K562 (cell line): ENCODE results near the gene XPOT. TPM values are rescaled to one million over a fixed set of nuclear protein-coding genes. Genes with fewer than 3 reads are reported as not detected.

ENCODE experiments used
- ATAC-seq: fragments of 200-7000 bp; cut with Tn5 transposase; 3 replicates; pipeline ENCODE4 v1.9.1; 2020; ENCODE audit warnings: moderate library complexity
- BruUV-seq: library from RNA; stranded (reverse); fragments of 400-500 nt; replicated peaks from 2 replicates; lab custom pipeline; 2021; lab: Mats Ljungman, UMichigan
- CTCF ChIA-PET: fragments of 300-600 bp; formaldehyde crosslinking; extraction: SDS; loops from one replicate; lab custom pipeline; 2021; ENCODE audit warnings: low intra/inter-chr PET ratio; lab: Yijun Ruan, JAX
- POLR2A ChIA-PET: fragments of 300-600, 350-650 bp; sonication (Branson Sonifier 250); formaldehyde crosslinking; extraction: SDS; loops from one replicate; lab custom pipeline; 2021; ENCODE audit warnings: antibody characterized with exemption, inconsistent platforms; lab: Yijun Ruan, JAX
- DNase-seq, 4 experiments: peaks; one replicate each; pipeline versions ENCODE4 v3.0.0 to v3.0.0-alpha.2; 2011 to 2018; ENCODE audit warnings: low spot score in 3 of 4, mixed read lengths in 3 of 4; ENCODE audit errors: extremely low read depth in 1 of 4
- FAIRE-seq: peaks from 2 replicates; lab custom pipeline; 2011; peaks lifted over from hg19 to GRCh38; lab: Jason Lieb, UNC
- H2AFZ ChIP-seq: 2 replicates; pipeline ENCODE4 v1.6.0; 2011; ENCODE audit warnings: low read depth, low read length, control low read depth, inconsistent platforms
- H3K27ac ChIP-seq: fragments of 200-600 bp; 3 replicates; pipeline ENCODE4 v1.8.0; 2011; ENCODE audit warnings: low read depth, mild to moderate bottlenecking, control low read depth, inconsistent platforms, low read length, moderate library complexity, mixed read lengths; ENCODE audit errors: extremely low read depth
- H3K27me3 ChIP-seq, 2 experiments: fragments of 300-600 bp in 1 of 2; 2 replicates in 1 of 2; 3 replicates in 1 of 2; pipeline versions ENCODE4 v1.6.0 to v1.8.0; 2011; ENCODE audit warnings: inconsistent platforms in 2 of 2, low read length in 2 of 2, mild to moderate bottlenecking in 1 of 2, mixed read lengths in 1 of 2, moderate library complexity in 1 of 2; ENCODE audit not compliant: control insufficient read depth in 2 of 2, insufficient read depth in 2 of 2
- H3K36me3 ChIP-seq: fragments of 300-600 bp; 3 replicates; pipeline ENCODE4 v1.8.0; 2011; ENCODE audit warnings: mild to moderate bottlenecking, low read length, inconsistent platforms; ENCODE audit not compliant: control insufficient read depth, insufficient read depth
- H3K4me1 ChIP-seq, 2 experiments: fragments of 200-600 bp in 1 of 2; replicated peaks in 1 of 2; 2 replicates in 1 of 2; 3 replicates in 1 of 2; pipeline versions ENCODE4 v1.5.1 to v1.8.0; 2011; ENCODE audit warnings: inconsistent platforms in 2 of 2, low read length in 2 of 2, mild to moderate bottlenecking in 1 of 2, mixed read lengths in 1 of 2, moderate library complexity in 1 of 2; ENCODE audit not compliant: control insufficient read depth in 2 of 2, insufficient read depth in 2 of 2
- H3K4me2 ChIP-seq: 2 replicates; pipeline ENCODE4 v1.6.1; 2011; ENCODE audit warnings: low read length, control low read depth, inconsistent platforms, mixed read lengths; ENCODE audit not compliant: insufficient read depth
- H3K4me3 ChIP-seq: fragments of 200-600 bp; sonication (generic), shearing (Covaris generic); 2 replicates; pipeline ENCODE4 v1.5.1; 2016; ENCODE audit warnings: control low read depth, inconsistent platforms
- H3K79me2 ChIP-seq: fragments of 200-600 bp; 3 replicates; pipeline ENCODE4 v1.8.0; 2011; ENCODE audit warnings: low read length, inconsistent platforms; ENCODE audit not compliant: control insufficient read depth, insufficient read depth
- H3K9ac ChIP-seq, 2 experiments: 2 replicates each; pipeline versions ENCODE4 v1.6.0 to v1.6.1; 2011; ENCODE audit warnings: low read depth in 2 of 2, low read length in 2 of 2, control low read depth in 1 of 2, inconsistent platforms in 1 of 2, mild to moderate bottlenecking in 1 of 2, mixed read lengths in 1 of 2; ENCODE audit not compliant: insufficient read depth in 1 of 2
- H3K9me1 ChIP-seq: one replicate; pipeline ENCODE4 v1.6.0; 2011; ENCODE audit warnings: inconsistent platforms, mild to moderate bottlenecking, low read length, moderate library complexity; ENCODE audit not compliant: control insufficient read depth, insufficient read depth
- H3K9me3 ChIP-seq: replicated peaks from 2 replicates; pipeline ENCODE4 v1.5.1; 2011; ENCODE audit warnings: low read depth, low read length, inconsistent platforms; ENCODE audit not compliant: control insufficient read depth, insufficient read depth
- H4K20me1 ChIP-seq: replicated peaks from 2 replicates; pipeline ENCODE4 v1.6.1; 2011; ENCODE audit warnings: low read length, inconsistent platforms, mixed read lengths; ENCODE audit not compliant: control insufficient read depth, insufficient read depth
- BDP1 ChIP-seq: IDR thresholded peaks from 3 replicates; pipeline ENCODE4 v1.6.1; 2011; ENCODE audit not compliant: insufficient read length, insufficient read depth
- CREB1 ChIP-seq, 2 experiments: sonication (generic) in 1 of 2; formaldehyde crosslinking in 1 of 2; IDR thresholded peaks; 2 replicates each; pipeline versions ENCODE4 v1.6.1 to v1.8.0; 2012 to 2022; ENCODE audit warnings: inconsistent platforms in 1 of 2, mild to moderate bottlenecking in 1 of 2, missing genetic modification reagents in 1 of 2, moderate library complexity in 1 of 2
- HMG20B ChIP-seq: fragments of 250-450 bp; sonication (Bioruptor Pico); IDR thresholded peaks from 2 replicates; pipeline ENCODE4 v1.5.0; 2021; ENCODE audit warnings: mild to moderate bottlenecking
- MED1 ChIP-seq: sonication (generic); formaldehyde crosslinking; IDR thresholded peaks from 2 replicates; pipeline ENCODE4 v1.8.1; 2023; ENCODE audit warnings: missing genetic modification reagents, borderline replicate concordance
- MEIS2 ChIP-seq: fragments of 450-650 bp; IDR thresholded peaks from 2 replicates; pipeline ENCODE4 v1.6.1; 2014; ENCODE audit warnings: mild to moderate bottlenecking; ENCODE audit not compliant: partially characterized antibody
- NFATC3 ChIP-seq: fragments of 450-650 bp; IDR thresholded peaks from 2 replicates; pipeline ENCODE4 v1.6.1; 2017; ENCODE audit warnings: mild to moderate bottlenecking
- PHB2 ChIP-seq: fragments of 450-650 bp; IDR thresholded peaks from 2 replicates; pipeline ENCODE4 v1.6.1; 2017; ENCODE audit warnings: low read depth
- PML ChIP-seq: IDR thresholded peaks from 2 replicates; pipeline ENCODE4 v1.6.1; 2012; ENCODE audit warnings: low read length, inconsistent platforms
- PRPF4 ChIP-seq: fragments of 200-400 bp; formaldehyde crosslinking; IDR thresholded peaks from one replicate; pipeline ENCODE4 v1.6.1; 2017; ENCODE audit warnings: low read length, low read depth, mild to moderate bottlenecking; ENCODE audit not compliant: insufficient read depth, poor library complexity, severe bottlenecking
- RFX7 ChIP-seq: fragments of 250-450 bp; sonication (Bioruptor Pico); IDR thresholded peaks from 2 replicates; pipeline ENCODE4 v1.5.1; 2021; ENCODE audit warnings: mild to moderate bottlenecking
- RNF2 ChIP-seq: sonication (generic); IDR thresholded peaks from 2 replicates; pipeline ENCODE4 v1.6.1; 2016
- SMARCA5 ChIP-seq: fragments of 450-650 bp; IDR thresholded peaks from 2 replicates; pipeline ENCODE4 v1.6.1; 2016
- SRSF9 ChIP-seq: fragments of 200-400 bp; formaldehyde crosslinking; IDR thresholded peaks from 2 replicates; pipeline ENCODE4 v1.6.1; 2017; ENCODE audit warnings: low read depth, low read length, borderline replicate concordance
- TAF9B ChIP-seq: fragments of 450-650 bp; IDR thresholded peaks from 2 replicates; pipeline ENCODE4 v1.6.1; 2018; ENCODE audit warnings: mild to moderate bottlenecking; ENCODE audit not compliant: partially characterized antibody
- TEAD2 ChIP-seq: fragments of 450-650 bp; IDR thresholded peaks from 2 replicates; pipeline ENCODE4 v1.6.1; 2016; ENCODE audit warnings: missing genetic modification characterization, control low read depth, missing compliant biosample characterization
- ZNF239 ChIP-seq: fragments of 250-450 bp; sonication (Bioruptor Pico); IDR thresholded peaks from 2 replicates; pipeline ENCODE4 v1.4.0; 2020; ENCODE audit warnings: mild to moderate bottlenecking
- ZZZ3 ChIP-seq: fragments of 450-650 bp; IDR thresholded peaks from 2 replicates; pipeline ENCODE4 v1.6.1; 2016; ENCODE audit warnings: antibody characterized with exemption, mild to moderate bottlenecking, moderate library complexity
- WGBS: fragments of 100-300 bp; shearing (Covaris generic); methylation state at CpG from one replicate; pipeline ENCODE4 v1.1.6; 2016; ENCODE audit warnings: low coverage, mixed read lengths; ENCODE audit not compliant: insufficient coverage; ENCODE audit errors: missing lambda C conversion rate; 5-methylcytosine and 5-hydroxymethylcytosine counted together
- in situ Hi-C: fragments of 300-500 bp; cut with MboI; formaldehyde crosslinking; loops from 4 replicates; pipeline ENCODE4 v1.15.0; 2018; ENCODE audit warnings: inconsistent platforms, mixed read lengths
- intact Hi-C: fragments of 100-400 bp; cut with micrococcal nuclease; formaldehyde crosslinking; loops from 2 replicates; pipeline ENCODE4 v1.14.2; 2022
- polyA plus RNA-seq, 8 experiments: library from polyadenylated mRNA; depleted of rRNA in 4 of 8; stranded (reverse) in 5 of 8; unstranded in 3 of 8; fragments of >200 nt; fragmentation: Nextera tagmentation in 2 of 8; fragmentation: Illumina TruSeq in 1 of 8; extraction: Ambion mirVana in 2 of 8; extraction: Trizol in 1 of 8; gene quantifications; 2 replicates each; pipeline versions ENCODE4 v1.2.1 to v1.2.3, GENCODE V29; 2011 to 2014; ENCODE audit warnings: inconsistent platforms in 1 of 8, missing spikeins in 1 of 8
- total RNA-seq, 7 experiments: library from RNA; depleted of rRNA in 6 of 7; stranded (reverse); fragments of >200 nt in 6 of 7; fragmentation: Illumina TruSeq in 2 of 7; extraction: Trizol in 2 of 7; gene quantifications; 2 replicates each; pipeline versions ENCODE4 v1.2.1 to v1.2.3, GENCODE V29; 2011 to 2021; ENCODE audit warnings: low replicate concordance in 1 of 7
- TF ChIP-seq, protein P1 (sequence below), 2 experiments: fragments of 450-650 bp; IDR thresholded peaks; 2 replicates each; pipeline ENCODE4 v1.6.1; 2016; ENCODE audit warnings: mild to moderate bottlenecking in 2 of 2, borderline replicate concordance in 1 of 2, low read depth in 1 of 2, moderate library complexity in 1 of 2

The XPOT gene
- total and polyA plus RNA-seq, 9 of the 15 experiments (the other 6 are each of a cell fraction or from before 2014, with no cell fraction given), result 26.2 to 192 (median 102) TPM

DNA sequence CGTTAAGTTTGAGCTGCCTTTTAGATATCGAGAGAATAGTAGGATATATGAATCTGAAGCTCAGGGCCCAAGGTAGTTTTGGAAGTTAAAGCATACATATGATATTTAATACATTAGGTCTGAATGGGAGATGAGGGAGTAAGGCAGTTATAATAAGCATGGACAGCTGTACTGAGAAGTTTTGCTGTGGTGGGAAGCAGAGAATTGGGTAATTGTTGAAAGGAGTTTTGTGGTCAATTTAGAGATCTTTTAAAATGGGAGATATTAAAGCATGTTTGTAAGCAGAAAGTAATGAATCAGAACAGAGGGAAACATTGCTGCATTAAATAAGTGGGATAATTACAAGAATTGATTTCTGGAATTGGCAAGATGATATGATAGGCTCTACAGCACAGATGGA lies 69.0 kb downstream of the XPOT start:
- Histone ChIP-seq H3K9me1 (no peaks in the 10 kb centered on the region), H3K4me3 (no peak overlapping the region), H2AFZ (no peak overlapping the region), H3K27ac (no peak overlapping the region), H4K20me1 (no peaks in the 10 kb centered on the region), H3K27me3 (no peaks in the 10 kb centered on the region), H3K9ac (no peak overlapping the region), H3K36me3 (peaks cover 75% of the 10 kb centered on the region), H3K4me1 (no peaks in the 10 kb centered on the region), H3K4me2 (no peak overlapping the region), H3K9me3 (no peaks in the 10 kb centered on the region), H3K79me2 (no peaks in the 10 kb centered on the region; the same call in 2 of the 3 replicates)
- intact Hi-C loops, result no loop called here
- no peak for FAIRE-seq
- in situ Hi-C loops, result no loop called here
- no peak for ATAC-seq
- no peak for DNase-seq
- BruUV-seq, result no TSS peak
- CTCF ChIA-PET, result no interaction called here
- 87% methylated on average over 2 of the region's 2 CpGs for WGBS
- POLR2A ChIA-PET, result interaction anchor here (1.0 to 1.3 kb wide), 2 partner anchors 9 to 16 kb away, joined by 3 to 4 read pairs; no protein-coding TSS in a partner anchor
- TF ChIP-seq TEAD2 (tag), result no peak
- no peak for TF ChIP-seq MEIS2
- no peak for TF ChIP-seq NFATC3
- no peak for TF ChIP-seq SRSF9
- TF ChIP-seq TAF9B, result no peak
- no peak for TF ChIP-seq BDP1
- TF ChIP-seq MED1 (CRISPR knock-in tag), result no peak
- no peak for TF ChIP-seq PML
- TF ChIP-seq PRPF4, result no peak
- no peak for TF ChIP-seq RFX7 (CRISPR knock-in tag)
- TF ChIP-seq SMARCA5, result no peak
- TF ChIP-seq, protein P1, sequence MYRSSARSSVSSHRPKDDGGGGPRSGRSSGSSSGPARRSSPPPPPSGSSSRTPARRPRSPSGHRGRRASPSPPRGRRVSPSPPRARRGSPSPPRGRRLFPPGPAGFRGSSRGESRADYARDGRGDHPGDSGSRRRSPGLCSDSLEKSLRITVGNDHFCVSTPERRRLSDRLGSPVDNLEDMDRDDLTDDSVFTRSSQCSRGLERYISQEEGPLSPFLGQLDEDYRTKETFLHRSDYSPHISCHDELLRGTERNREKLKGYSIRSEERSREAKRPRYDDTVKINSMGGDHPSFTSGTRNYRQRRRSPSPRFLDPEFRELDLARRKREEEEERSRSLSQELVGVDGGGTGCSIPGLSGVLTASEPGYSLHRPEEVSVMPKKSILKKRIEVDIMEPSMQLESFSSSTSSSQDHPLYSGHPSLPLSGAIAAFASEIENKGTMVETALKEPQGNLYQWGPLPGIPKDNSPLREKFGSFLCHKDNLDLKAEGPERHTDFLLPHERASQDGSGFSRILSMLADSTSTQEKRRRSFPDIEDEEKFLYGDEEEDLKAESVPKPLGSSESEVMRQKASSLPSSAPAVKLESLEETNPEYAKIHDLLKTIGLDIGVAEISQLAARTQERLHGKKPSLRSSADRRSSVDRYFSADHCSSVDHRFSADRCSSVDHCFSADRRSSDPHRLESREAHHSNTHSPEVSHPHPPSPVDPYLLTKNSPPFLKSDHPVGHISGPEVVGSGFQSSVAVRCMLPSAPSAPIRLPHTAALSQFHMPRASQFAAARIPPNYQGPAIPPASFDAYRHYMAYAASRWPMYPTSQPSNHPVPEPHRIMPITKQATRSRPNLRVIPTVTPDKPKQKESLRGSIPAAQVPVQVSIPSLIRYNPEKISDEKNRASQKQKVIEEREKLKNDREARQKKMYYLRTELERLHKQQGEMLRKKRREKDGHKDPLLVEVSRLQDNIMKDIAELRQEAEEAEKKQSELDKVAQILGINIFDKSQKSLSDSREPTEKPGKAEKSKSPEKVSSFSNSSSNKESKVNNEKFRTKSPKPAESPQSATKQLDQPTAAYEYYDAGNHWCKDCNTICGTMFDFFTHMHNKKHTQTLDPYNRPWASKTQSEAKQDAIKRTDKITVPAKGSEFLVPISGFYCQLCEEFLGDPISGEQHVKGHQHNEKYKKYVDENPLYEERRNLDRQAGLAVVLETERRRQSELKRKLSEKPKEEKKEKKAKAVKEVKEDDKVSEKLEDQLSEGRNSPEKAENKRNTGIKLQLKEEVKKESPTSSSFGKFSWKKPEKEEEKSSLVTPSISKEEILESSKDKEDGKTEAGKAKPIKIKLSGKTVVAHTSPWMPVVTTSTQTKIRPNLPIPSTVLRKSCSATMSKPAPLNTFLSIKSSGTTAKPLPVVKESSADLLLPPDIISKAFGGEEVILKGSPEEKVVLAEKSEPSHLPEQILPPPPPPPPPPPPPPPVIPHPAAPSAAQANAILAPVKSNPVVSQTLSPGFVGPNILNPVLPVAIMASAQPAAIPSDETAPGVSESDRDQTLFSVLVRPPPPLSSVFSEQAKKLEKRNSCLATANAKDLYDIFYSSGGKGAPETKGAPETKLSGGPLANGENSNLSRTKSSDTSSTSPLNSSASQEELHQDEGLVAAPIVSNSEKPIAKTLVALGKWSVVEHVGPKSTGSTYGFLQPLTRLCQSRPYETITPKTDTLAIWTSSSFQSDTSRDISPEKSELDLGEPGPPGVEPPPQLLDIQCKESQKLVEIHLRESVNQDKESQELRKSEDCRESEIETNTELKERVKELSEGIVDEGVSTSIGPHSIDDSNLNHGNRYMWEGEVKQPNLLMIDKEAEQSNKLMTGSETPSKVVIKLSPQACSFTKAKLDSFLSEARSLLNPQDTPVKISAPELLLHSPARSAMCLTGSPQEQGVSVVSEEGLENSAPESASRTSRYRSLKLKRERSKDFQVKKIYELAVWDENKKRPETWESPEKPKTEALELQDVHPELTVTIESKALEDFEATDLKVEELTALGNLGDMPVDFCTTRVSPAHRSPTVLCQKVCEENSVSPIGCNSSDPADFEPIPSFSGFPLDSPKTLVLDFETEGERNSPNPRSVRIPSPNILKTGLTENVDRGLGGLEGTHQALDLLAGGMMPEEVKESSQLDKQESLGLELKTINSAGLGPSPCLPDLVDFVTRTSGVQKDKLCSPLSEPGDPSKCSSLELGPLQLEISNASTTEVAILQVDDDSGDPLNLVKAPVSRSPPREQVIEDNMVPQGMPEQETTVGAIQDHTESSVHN (IDR thresholded peaks at IDR 0.05; ENCODE audit: borderline replicate concordance in 1 of 2, low read depth in 1 of 2), result no peak
- TF ChIP-seq RNF2, result no peak
- no peak for TF ChIP-seq HMG20B (CRISPR knock-in tag)
- TF ChIP-seq PHB2, result no peak
- TF ChIP-seq CREB1 (IDR thresholded peaks at IDR 0.05), result no peak
- no peak for TF ChIP-seq CREB1 (CRISPR knock-in tag; IDR thresholded peaks at IDR 0.05)
- TF ChIP-seq ZZZ3, result no peak
- TF ChIP-seq ZNF239 (CRISPR knock-in tag), result no peak
